NCI-H748 treated with DMSO at 0.1 percent for 48 hours (cell line): Measurements from ENCODE around the gene KMT5C.
"Not testable (repeated sequence)": the region's sequence is repeated elsewhere in the genome, so short reads cannot be mapped to it uniquely, and the experiment has no call there.

Experiments used
- DNase-seq: peaks from one replicate; lab custom pipeline; 2025; lab: John Stamatoyannopoulos, UW

KMT5C gene

GRCh38 chr19:55316646-55317045 is 23.0 kb upstream of the KMT5C start:
- DNase-seq, result no peak

GRCh38 chr19:55319785-55320184 is 19.9 kb upstream of the KMT5C start:
- DNase-seq, result no peak

GRCh38 chr19:55320844-55321419 is 18.7 kb upstream of the KMT5C start:
- no peak for DNase-seq

- no peak for DNase-seq
Measured at GRCh38 chr19:55321466-55322137, 18.1 kb upstream of the KMT5C start.

GRCh38 chr19:55322204-55322885 is 17.3 kb upstream of the KMT5C start:
- DNase-seq, result no peak

- DNase-seq, result no peak
Measured at GRCh38 chr19:55324662-55325061, 15.0 kb upstream of the KMT5C start.

- DNase-seq, result no peak
Measured at GRCh38 chr19:55325172-55325571, 14.5 kb upstream of the KMT5C start, which contains the start of gene TMEM150B. Gene TMEM150B, minus strand, starts transcription at chr19:55325341. Its CDS starts 4,305 bp downstream, at chr19:55321036.

GRCh38 chr19:55328774-55329318 is 10.8 kb upstream of the KMT5C start:
- not testable (repeated sequence) for DNase-seq

GRCh38 chr19:55329791-55330190 is 9.9 kb upstream of the KMT5C start:
- DNase-seq, result not testable (repeated sequence)

- no peak for DNase-seq
Measured at GRCh38 chr19:55333870-55334269, 5.8 kb upstream of the KMT5C start.

- no peak for DNase-seq
Measured at GRCh38 chr19:55336101-55336500, 3.6 kb upstream of the KMT5C start.

GRCh38 chr19:55339889-55340783 is 460 bp downstream of the KMT5C start:
- no peak for DNase-seq

- DNase-seq, result peak; percentile 82
Measured at GRCh38 chr19:55340784-55341147, 1.1 kb downstream of the KMT5C start.

- peak; percentile 82 for DNase-seq
Measured at GRCh38 chr19:55341171-55341588, 1.5 kb downstream of the KMT5C start.

- no peak for DNase-seq
Measured at GRCh38 chr19:55341595-55342531, 2.2 kb downstream of the KMT5C start.

- DNase-seq, result no peak
Measured at GRCh38 chr19:55344444-55344843, 4.8 kb downstream of the KMT5C start.

GRCh38 chr19:55345101-55345817 is 5.6 kb downstream of the KMT5C start:
- DNase-seq, result no peak

GRCh38 chr19:55345818-55346724 is 6.4 kb downstream of the KMT5C start:
- DNase-seq, result peak; percentile 9
